Hair follicular keratinocyte (primary cell): ENCODE results near the gene HGF. TPM values are rescaled to one million over a fixed set of nuclear protein-coding genes. Genes with fewer than 3 reads are reported as not detected.

Experiments
- total RNA-seq: library from RNA; depleted of rRNA; stranded (reverse); fragments of >200 nt; gene quantifications from 2 replicates; pipeline ENCODE4 v1.2.3, GENCODE V29; 2015

The HGF gene
- 0.04 TPM in 1 of 2 replicates, not detected in the other for total RNA-seq

DNA sequence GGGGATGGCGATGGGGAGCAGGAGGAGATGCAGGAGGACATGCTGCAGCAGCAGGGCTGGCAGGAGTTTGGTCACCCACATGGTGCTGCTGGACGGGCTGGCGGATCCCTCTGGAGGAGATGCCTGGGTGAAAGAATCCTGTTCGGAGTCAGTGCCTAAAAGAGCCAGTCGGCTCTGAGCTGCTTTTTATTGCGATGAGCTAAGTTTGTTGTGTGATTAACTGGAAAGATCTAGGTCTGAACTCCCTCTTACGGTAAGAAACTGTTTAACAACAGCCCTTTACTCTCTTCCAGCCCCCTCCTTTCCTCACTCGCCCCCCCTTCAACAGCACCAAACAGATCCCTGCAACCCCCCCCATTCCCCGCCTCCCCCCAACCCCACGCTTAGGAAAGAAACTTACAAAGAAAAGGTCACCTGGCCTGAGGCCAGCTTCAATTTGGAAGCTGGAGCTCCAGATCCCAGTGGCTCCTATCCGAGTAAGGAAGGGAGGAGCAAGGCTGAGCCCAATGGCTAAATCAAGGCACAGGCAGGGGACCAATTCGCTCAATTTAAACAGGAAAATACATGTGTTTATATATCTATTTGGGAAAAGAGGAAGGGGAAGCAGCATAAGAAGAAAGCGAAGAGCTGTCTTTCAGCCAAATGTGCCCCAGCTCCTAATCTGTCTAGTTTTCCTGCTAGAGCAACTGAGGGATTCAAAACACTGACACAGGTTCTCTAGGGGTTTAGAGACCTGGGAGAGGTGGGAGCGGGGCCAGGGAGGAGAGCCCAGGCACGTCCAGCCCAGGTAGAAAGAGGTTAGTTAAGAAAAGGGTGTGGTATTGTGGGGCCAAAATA lies at the start of gene HGF:
Gene HGF (minus strand): TSS at position 157 of the 837 bp plus-strand sequence. CDS start 76 bp downstream, at position 81.

